Upper lobe of right lung (tissue), 1 donor: ENCODE measurements around the gene RPS29. TPM values are rescaled to one million over a fixed set of nuclear protein-coding genes. Genes with fewer than 3 reads are reported as not detected.
A peak's percentile ranks its signal among the peaks of the same experiment; 100 is the strongest.

Experiments used
- ATAC-seq: fragments of 200-7000 bp; cut with Tn5 transposase; one replicate; pipeline ENCODE4 v1.9.1; 2020; ENCODE audit warnings: mild to moderate bottlenecking, moderate library complexity
- DNase-seq: peaks from one replicate; pipeline ENCODE4 v3.0.0-alpha.2; 2020
- H3K27ac ChIP-seq: fragments of 200-600 bp; one replicate; pipeline ENCODE4 v1.8.0; 2022
- H3K27me3 ChIP-seq: fragments of 200-600 bp; one replicate; pipeline ENCODE4 v1.8.0; 2022; ENCODE audit warnings: mild to moderate bottlenecking
- H3K36me3 ChIP-seq: fragments of 200-600 bp; one replicate; pipeline ENCODE4 v1.8.0; 2022
- H3K4me1 ChIP-seq: fragments of 200-600 bp; one replicate; pipeline ENCODE4 v1.8.0; 2022
- H3K4me3 ChIP-seq: fragments of 200-600 bp; one replicate; pipeline ENCODE4 v1.8.0; 2022; ENCODE audit warnings: mild to moderate bottlenecking
- H3K9me3 ChIP-seq: fragments of 200-600 bp; one replicate; pipeline ENCODE4 v1.8.0; 2022
- CTCF ChIP-seq: fragments of 200-600 bp; IDR thresholded peaks from one replicate; pipeline ENCODE4 v1.8.0; 2022; ENCODE audit warnings: antibody characterized with exemption
- intact Hi-C: fragments of 100-400 bp; cut with DNase I; formaldehyde crosslinking; loops from one replicate; pipeline ENCODE4 v1.11.0; 2022
- long read RNA-seq: library from polyadenylated mRNA; unstranded; transcript quantifications from one replicate; pipeline ENCODE4 v2.0.0, GENCODE V29; 2021
- total RNA-seq: library from RNA; stranded (reverse); fragmentation: NEBNext Ultra II Directional; extraction: Animal tissue kit (Norgen Biotek cat#: 25700); gene quantifications from one replicate; pipeline ENCODE4 v1.2.1, GENCODE V29; 2021
- donor health status: DM: no; HTN: yes; CAD: no; lungs with severe emphysema.

RPS29 gene
- total RNA-seq: 1,185 TPM
- long read RNA-seq, full-length matches to known transcripts: 91 of 97 reads
- long read RNA-seq, partial matches to known transcripts: 0 of 97 reads
- long read RNA-seq, other reads (novel, unspliced or antisense): 6 of 97 reads

- Histone ChIP-seq H3K36me3 (peaks cover 32% of the 10 kb centered on the region), H3K4me3 (peak within 1 kb of the TSS; percentile 99), H3K9me3 (no peaks in the 10 kb centered on the region), H3K4me1 (peaks cover 28% of the 10 kb centered on the region), H3K27ac (peak within 1 kb of the TSS; percentile 98), H3K27me3 (no peaks in the 10 kb centered on the region)
- no peak for TF ChIP-seq CTCF
- intact Hi-C loops: no loop called here
- peak; percentile 97 for DNase-seq
- ATAC-seq: peak; percentile 97
These were observed at the start of gene RPS29 for GRCh38 chr14:49585803-49586672. Gene RPS29 (minus strand): TSS chr14:49586380. CDS start chr14:49586346, 34 bp downstream.

GRCh38 chr14:49634547-49635334, 48.6 kb upstream of the RPS29 start, which contains the start of gene DNAAF2:
Gene DNAAF2 (minus strand): TSS chr14:49635244. CDS start chr14:49635149, 95 bp downstream.
- Histone ChIP-seq H3K36me3 (peaks cover 5% of the 10 kb centered on the region), H3K27ac (peak within 1 kb of the TSS; percentile 97), H3K9me3 (no peaks in the 10 kb centered on the region), H3K27me3 (no peaks in the 10 kb centered on the region), H3K4me1 (peaks cover 37% of the 10 kb centered on the region), H3K4me3 (peak within 1 kb of the TSS; percentile 80)
- TF ChIP-seq CTCF: no peak
- ATAC-seq (peak; percentile 59), DNase-seq (peak; percentile 79)
- intact Hi-C loops: no loop called here

- intact Hi-C loops: no loop called here
- no peaks in the 10 kb centered on the region for H3K9me3 ChIP-seq
- TF ChIP-seq CTCF: peak; percentile 80
- no peaks in the 10 kb centered on the region for H3K27me3 ChIP-seq
- peak overlapping the region; percentile 80 for H3K4me3 ChIP-seq
- H3K27ac ChIP-seq: peak overlapping the region; percentile 97
- peaks cover 5% of the 10 kb centered on the region for H3K36me3 ChIP-seq
- H3K4me1 ChIP-seq: peaks cover 37% of the 10 kb centered on the region
- peak; percentile 97 for ATAC-seq
- peak; percentile 98 for DNase-seq
These were observed 47.7 kb upstream of the RPS29 start for GRCh38 chr14:49633640-49634546.

GRCh38 chr14:49623941-49624839, 38.0 kb upstream of the RPS29 start:
- no peak for DNase-seq
- Histone ChIP-seq H3K9me3 (no peaks in the 10 kb centered on the region), H3K36me3 (peaks cover 9% of the 10 kb centered on the region), H3K27me3 (no peaks in the 10 kb centered on the region), H3K27ac (no peak overlapping the region), H3K4me1 (peaks cover 26% of the 10 kb centered on the region), H3K4me3 (no peak overlapping the region)
- TF ChIP-seq CTCF: no peak
- no peak for ATAC-seq
- intact Hi-C loops: no loop called here
